Skeletal muscle cell (primary cell): Measurements from ENCODE around the gene HHIP.

Experiments used
- DNase-seq: peaks from one replicate; pipeline ENCODE4 v3.0.0-alpha.2; 2010; ENCODE audit warnings: low read depth
- H3K4me3 ChIP-seq: 2 replicates; pipeline ENCODE4 v1.5.1; 2011; ENCODE audit warnings: low read depth, mild to moderate bottlenecking, control low read depth, low read length, moderate library complexity

HHIP gene

GRCh38 chr4:144653781-144654545, 8.0 kb downstream of the HHIP start:
- DNase-seq: no peak
- H3K4me3 ChIP-seq: no peak overlapping the region

- H3K4me3 ChIP-seq: no peak overlapping the region
- DNase-seq: no peak
Observed at GRCh38 chr4:144655491-144655890, 9.5 kb downstream of the HHIP start.

DNA sequence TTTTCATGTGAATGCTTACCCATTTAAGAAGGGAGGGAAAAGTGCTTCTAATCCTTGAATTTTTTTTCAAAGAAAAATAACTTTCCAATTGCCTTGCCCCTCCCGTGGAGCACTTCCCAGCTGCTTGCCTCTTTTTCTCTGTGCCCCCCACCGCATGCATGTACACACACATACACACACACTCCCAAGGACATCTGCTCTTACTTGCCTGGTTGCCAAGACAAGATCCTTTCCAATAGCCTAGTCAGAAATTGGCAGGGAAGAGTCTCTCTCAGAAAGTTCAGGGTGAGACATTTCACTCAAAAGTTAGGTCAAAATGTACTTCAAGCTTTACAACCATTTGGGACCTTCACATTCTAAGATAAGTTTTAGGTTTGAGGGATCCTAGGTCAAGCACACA, 10.9 kb downstream of the HHIP start:
- DNase-seq: peak; percentile 62
- no peak overlapping the region for H3K4me3 ChIP-seq

- no peak for DNase-seq
- no peak overlapping the region for H3K4me3 ChIP-seq
Observed at GRCh38 chr4:144658015-144658567, 12.1 kb downstream of the HHIP start.

GRCh38 chr4:144658903-144659302, 12.9 kb downstream of the HHIP start:
- H3K4me3 ChIP-seq: no peak overlapping the region
- no peak for DNase-seq

DNA sequence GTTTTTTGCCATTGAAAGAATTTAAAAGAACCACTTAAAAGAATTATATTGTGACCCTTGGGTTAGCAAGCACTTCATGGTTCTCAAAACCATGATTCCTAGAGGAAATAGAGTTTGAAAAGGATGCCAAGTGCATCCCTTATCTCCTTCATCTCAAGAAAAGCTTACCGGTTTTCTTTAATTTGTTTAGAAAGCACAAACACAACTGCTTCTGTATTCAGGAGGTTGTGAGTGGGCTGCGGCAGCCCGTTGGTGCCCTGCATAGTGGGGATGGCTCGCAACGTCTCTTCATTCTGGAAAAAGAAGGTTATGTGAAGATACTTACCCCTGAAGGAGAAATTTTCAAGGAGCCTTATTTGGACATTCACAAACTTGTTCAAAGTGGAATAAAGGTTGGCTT, 13.5 kb downstream of the HHIP start:
- H3K4me3 ChIP-seq: no peak overlapping the region
- no peak for DNase-seq

- DNase-seq: no peak
- H3K4me3 ChIP-seq: no peak overlapping the region
Observed at GRCh38 chr4:144663834-144664475, 18.0 kb downstream of the HHIP start.

DNA sequence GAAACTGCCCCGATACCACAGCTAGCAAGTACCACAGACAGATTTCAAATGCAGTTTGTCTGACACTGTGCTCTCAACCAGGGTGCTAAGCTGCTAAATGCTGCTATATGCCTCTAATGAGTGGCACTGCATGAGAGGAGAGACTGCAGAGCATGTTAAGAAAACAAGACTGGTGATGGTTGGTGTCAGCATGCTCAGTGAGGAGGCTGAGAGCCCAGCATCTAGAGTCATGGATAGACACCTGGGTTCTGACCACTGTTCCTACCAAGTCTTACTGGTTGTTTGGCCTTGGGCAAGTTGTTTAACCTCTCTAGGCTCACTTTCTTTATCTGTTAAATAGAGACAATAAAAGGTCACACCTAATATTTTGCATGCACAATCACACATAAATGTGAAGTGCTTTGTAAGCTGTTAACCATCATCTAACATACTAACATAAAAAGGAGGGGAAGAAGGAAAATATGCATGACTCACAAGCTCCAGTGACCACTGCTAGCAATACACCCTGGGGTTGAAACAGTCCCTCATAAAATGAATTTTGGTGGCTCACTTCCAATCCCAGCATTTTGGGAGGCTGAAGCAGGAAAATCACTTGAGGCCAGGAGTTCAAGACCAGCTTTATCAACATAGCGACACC, 20.7 kb downstream of the HHIP start:
- H3K4me3 ChIP-seq: no peak overlapping the region
- peak; percentile 41 for DNase-seq

DNA sequence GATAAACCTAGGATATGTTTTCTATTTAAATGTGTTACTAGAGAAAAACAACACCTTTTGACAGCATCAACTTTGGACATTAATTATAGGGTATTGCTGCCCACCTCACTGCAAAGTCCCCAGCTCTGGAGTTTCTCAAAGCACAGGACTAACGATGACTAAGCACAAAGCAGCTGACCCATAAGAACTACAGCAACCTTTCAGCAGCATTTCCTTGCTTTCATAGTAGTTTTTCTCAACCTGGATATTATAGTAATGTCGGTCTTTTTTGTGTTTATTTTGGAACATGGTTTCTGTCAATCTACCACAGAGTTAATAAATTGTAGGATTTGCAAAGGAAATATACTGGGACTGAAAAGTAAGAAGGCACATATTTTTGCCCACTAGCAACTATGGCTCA, 21.5 kb downstream of the HHIP start:
- H3K4me3 ChIP-seq: no peak overlapping the region
- DNase-seq: no peak

GRCh38 chr4:144670776-144671175, 24.8 kb downstream of the HHIP start:
- no peak for DNase-seq
- H3K4me3 ChIP-seq: no peak overlapping the region

DNA sequence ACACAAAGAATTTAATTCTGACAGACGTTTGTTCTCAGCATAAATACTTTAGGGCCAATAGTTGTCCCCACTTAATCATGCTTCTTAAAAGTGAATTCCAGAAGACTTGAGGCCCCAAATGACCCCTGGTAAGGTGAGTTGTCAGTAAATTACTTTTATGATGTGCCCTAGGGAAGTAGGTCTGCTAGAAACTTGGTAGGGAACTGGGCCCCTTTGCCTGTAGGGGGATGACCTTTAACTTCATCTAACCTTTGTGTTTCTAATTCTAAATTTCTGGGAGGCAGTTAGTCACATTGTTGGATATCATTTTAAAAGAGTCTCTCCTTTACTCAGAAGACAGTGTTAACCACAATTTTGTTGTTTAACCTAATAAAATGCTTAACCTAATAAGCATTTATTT, 28.8 kb downstream of the HHIP start:
- no peak for DNase-seq
- H3K4me3 ChIP-seq: no peak overlapping the region

DNA sequence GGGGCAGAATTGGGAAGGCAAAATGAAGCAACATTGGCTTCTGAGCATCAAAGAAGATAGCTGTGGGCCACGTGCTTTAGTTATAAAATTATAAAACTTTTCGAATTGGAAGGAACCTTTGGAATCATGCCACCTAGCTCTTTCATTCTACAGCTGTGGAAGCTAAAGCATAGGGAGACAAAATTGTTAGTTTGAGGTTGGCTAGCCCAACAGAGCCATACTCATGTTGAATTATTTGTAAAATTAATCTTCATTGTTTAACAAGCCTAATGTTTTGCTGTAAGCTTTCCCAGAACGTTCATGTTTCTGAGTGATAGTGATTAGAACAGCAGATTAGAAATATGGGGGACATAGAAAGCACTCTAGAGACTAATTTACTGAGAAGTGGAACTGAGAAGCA, 35.9 kb downstream of the HHIP start:
- no peak overlapping the region for H3K4me3 ChIP-seq

DNA sequence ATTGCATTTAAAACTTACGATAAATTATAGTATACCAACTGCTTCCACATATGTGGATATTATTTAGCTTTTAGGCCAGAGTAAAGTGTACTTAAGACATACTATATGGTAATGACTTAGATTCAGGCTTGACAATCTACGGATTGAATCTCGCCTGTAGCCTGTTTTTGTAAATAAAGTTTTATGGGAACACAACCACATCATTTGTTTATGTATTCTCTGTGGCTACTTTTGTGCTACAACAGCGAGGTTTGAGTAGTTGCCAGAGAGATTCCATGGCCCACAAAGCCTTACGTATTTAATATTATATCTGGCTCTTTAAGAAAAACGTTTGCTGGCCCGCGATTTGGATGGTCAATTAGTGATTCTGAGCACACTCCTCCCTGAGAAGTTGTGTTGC, 37.6 kb downstream of the HHIP start:
- H3K4me3 ChIP-seq: no peak overlapping the region
- DNase-seq: no peak

More for the DNA sequence above, 35.9 kb downstream of the HHIP start:
- no peak for DNase-seq

- H3K4me3 ChIP-seq: no peak overlapping the region
- peak; percentile 31 for DNase-seq
Observed at GRCh38 chr4:144685911-144686310, 40.0 kb downstream of the HHIP start.

DNA sequence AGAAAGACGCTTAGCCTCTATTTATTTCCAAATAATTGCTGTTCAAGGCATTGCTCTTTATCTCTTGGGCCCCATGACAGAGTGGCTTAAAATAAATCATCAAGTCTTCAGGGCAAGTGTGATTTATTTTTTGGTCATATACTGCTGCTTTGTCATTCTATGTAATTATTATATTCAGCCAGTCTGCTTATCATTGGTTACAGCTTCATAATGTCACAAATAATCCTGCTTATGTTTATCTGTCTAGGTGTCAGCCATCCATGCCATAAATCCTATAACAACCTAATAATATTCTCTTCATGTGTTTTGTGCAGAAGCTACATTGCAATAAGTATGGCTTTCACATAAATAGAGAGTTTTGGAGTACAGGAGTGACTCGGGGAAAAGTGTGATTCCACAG, 41.0 kb downstream of the HHIP start:
- no peak for DNase-seq
- H3K4me3 ChIP-seq: no peak overlapping the region

- DNase-seq: peak; percentile 28
- no peak overlapping the region for H3K4me3 ChIP-seq
Observed at GRCh38 chr4:144687466-144687865, 41.5 kb downstream of the HHIP start.

- H3K4me3 ChIP-seq: no peak overlapping the region
- DNase-seq: no peak
Observed at GRCh38 chr4:144688035-144688569, 42.1 kb downstream of the HHIP start.

GRCh38 chr4:144689125-144689524, 43.2 kb downstream of the HHIP start:
- H3K4me3 ChIP-seq: no peak overlapping the region
- DNase-seq: no peak

DNA sequence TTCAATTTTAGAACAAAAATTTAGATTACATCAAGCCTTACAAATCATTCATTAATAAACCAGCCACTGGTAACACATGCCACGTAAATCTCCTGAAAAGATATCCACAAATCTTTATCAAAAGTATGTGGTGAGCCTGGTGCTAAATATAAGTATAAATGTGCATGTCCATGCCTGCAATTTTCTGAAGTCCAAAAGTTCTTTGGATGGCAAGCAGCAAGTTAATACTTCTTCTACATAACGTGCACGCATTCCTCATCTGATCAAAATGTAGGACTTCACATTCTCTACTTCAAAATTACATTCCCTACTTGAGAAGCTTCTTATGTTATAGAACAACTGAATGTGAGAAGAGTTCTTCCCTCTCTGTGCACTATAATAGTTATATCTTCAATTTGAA, 49.8 kb downstream of the HHIP start:
- no peak for DNase-seq
- H3K4me3 ChIP-seq: no peak overlapping the region

DNA sequence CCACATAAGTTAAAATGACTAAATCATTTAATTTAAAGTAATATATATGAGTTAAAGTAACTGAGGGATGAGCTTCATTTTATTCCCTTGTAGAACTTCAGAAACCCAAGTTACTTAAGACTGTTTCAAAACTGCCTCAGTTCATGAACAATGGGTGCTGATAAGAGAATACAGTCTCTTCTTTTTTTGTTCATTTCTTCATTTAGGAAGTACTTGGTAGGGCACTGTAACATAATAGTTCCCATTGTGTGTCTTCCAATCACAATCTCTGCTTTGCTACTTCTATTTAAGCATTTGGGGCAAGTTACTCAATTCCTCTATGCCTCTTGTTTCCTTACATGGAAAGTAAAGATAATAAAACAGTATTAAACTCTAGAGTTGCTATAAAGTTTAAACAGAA, 50.4 kb downstream of the HHIP start:
- no peak overlapping the region for H3K4me3 ChIP-seq
- DNase-seq: no peak
